ENCODE measurements around the gene SALL4. TPM values are rescaled to one million over a fixed set of nuclear protein-coding genes. Genes with fewer than 3 reads are reported as not detected.

The SALL4 gene
- total RNA-seq = under 1 TPM; 0.12 to 0.19 TPM
- under 1 TPM in 1 of 2 donors, not detected in 1; 0.18 TPM for polyA plus RNA-seq
- long read RNA-seq, donor 1 = 0 reads
- long read RNA-seq, donor 2 = 0 reads

- H3K36me3 ChIP-seq (ENCODE audit: control insufficient read depth in 1 of 2, insufficient read depth in 2 of 2, low read length in 1 of 2) = no peaks in the 10 kb centered on the region
- no peak for DNase-seq
- no peaks in the 10 kb centered on the region for H3K9me3 ChIP-seq (ENCODE audit: control insufficient read depth, low read length)
- no peak within 1 kb of the TSS for H3K27ac ChIP-seq (ENCODE audit: low read depth in 1 of 2, low read length in 2 of 2)
- WGBS, 2 donors = 14 to 17% methylated on average over 30 to 44 of the region's 44 CpGs
- H3K27me3 ChIP-seq (ENCODE audit: control insufficient read depth in 1 of 2, insufficient read depth in 2 of 2, low read length in 1 of 2) = no peaks in the 10 kb centered on the region
- intact Hi-C loops (cut with DNase I) = loop anchor here in 1 of 2 donors (10.0 kb wide), 1 partner anchor 283 kb away; no protein-coding TSS in a partner anchor
- no peak for ATAC-seq (ENCODE audit: low FRiP score)
- H3K4me3 ChIP-seq (ENCODE audit: low read length in 2 of 2) = peak within 1 kb of the TSS in 1 of 2 donors; percentile 3
- no peaks in the 10 kb centered on the region for H3K4me1 ChIP-seq (ENCODE audit: control insufficient read depth in 1 of 2, insufficient read depth in 2 of 2, low read length in 2 of 2)
These were observed at the start of gene SALL4 for GRCh38 chr20:51802170-51802751. Gene SALL4, minus strand, starts transcription at chr20:51802521. Its CDS starts 113 bp downstream, at chr20:51802408.

GRCh38 chr20:51848346-51848745, 46.0 kb upstream of the SALL4 start:
- Histone ChIP-seq H3K36me3 (ENCODE audit: control insufficient read depth in 1 of 2, insufficient read depth in 2 of 2, low read length in 1 of 2) (no peaks in the 10 kb centered on the region), H3K4me3 (ENCODE audit: low read length in 2 of 2) (no peak overlapping the region), H3K27ac (ENCODE audit: low read depth in 1 of 2, low read length in 2 of 2) (no peak overlapping the region), H3K9me3 (ENCODE audit: control insufficient read depth, low read length) (no peaks in the 10 kb centered on the region), H3K27me3 (ENCODE audit: control insufficient read depth in 1 of 2, insufficient read depth in 2 of 2, low read length in 1 of 2) (no peaks in the 10 kb centered on the region), H3K4me1 (ENCODE audit: control insufficient read depth in 1 of 2, insufficient read depth in 2 of 2, low read length in 2 of 2) (no peaks in the 10 kb centered on the region)
- no peak for ATAC-seq (ENCODE audit: low FRiP score)
- intact Hi-C loops (cut with DNase I) = no loop called here
- no peak for DNase-seq
- 52 to 53% methylated on average over 2 of the region's 2 CpGs for WGBS, 2 donors

DNA sequence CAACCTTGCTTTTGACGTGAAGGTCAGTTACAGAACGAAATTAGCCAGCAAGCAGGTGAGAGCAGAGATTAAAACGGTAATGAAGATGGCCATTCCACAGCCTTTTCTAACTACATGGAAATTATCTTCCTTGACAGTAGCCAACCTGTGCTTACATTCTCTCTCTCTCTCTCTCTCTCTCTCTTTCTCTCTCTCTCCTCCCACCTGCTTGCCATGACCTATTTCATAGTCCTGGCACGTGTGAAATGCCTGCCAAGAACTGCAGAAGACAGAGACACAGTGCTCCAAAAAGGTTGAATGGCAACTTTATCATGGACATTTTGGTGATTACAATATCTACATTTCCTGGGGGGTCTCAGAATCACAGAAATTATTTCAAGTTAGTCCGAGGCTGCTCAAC, 38.5 kb upstream of the SALL4 start:
- H3K27me3 ChIP-seq (ENCODE audit: control insufficient read depth in 1 of 2, insufficient read depth in 2 of 2, low read length in 1 of 2) = no peaks in the 10 kb centered on the region
- H3K4me3 ChIP-seq (ENCODE audit: low read length in 2 of 2) = no peak overlapping the region
- H3K4me1 ChIP-seq (ENCODE audit: control insufficient read depth in 1 of 2, insufficient read depth in 2 of 2, low read length in 2 of 2) = no peaks in the 10 kb centered on the region
- intact Hi-C loops (cut with DNase I) = no loop called here
- WGBS, 2 donors = 64 to 70% methylated on average over 5 of the region's 5 CpGs
- DNase-seq (no peak), ATAC-seq (ENCODE audit: low FRiP score) (no peak)
- H3K27ac ChIP-seq (ENCODE audit: low read depth in 1 of 2, low read length in 2 of 2) = no peak overlapping the region
- no peaks in the 10 kb centered on the region for H3K36me3 ChIP-seq (ENCODE audit: control insufficient read depth in 1 of 2, insufficient read depth in 2 of 2, low read length in 1 of 2)
- H3K9me3 ChIP-seq (ENCODE audit: control insufficient read depth, low read length) = no peaks in the 10 kb centered on the region

DNA sequence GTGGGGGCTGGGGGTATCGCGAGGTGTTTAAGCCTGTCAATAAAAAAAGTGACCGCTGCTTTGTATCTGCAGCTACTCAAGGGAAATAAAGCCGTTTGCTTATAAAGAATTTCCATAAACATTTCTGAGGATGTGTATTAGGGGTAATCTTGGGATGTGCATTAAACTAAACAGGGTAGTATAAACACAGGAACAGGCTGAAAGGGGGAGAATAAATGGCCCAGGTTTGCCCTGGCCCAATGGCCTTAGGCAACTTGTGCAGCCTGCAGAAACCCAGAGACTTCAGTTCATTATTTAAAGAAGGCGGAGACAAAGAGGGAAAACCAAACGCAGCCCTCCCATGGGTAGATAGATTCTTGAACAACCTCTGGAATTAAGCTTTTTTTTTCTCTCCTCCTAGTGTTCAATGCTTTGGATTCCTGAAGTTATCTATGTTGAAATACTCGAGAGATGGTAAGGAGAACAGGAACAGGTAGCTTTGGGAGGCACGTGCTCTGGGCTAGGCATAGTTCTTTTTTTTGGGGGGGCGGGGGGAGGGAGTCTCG, 35.6 kb upstream of the SALL4 start:
- ATAC-seq (ENCODE audit: low FRiP score) (no peak), DNase-seq (no peak)
- H3K27me3 ChIP-seq (ENCODE audit: control insufficient read depth in 1 of 2, insufficient read depth in 2 of 2, low read length in 1 of 2) = no peaks in the 10 kb centered on the region
- H3K4me3 ChIP-seq (ENCODE audit: low read length in 2 of 2) = no peak overlapping the region
- intact Hi-C loops (cut with DNase I) = no loop called here
- no peak overlapping the region for H3K27ac ChIP-seq (ENCODE audit: low read depth in 1 of 2, low read length in 2 of 2)
- 56 to 63% methylated on average over 8 to 10 of the region's 10 CpGs for WGBS, 2 donors
- H3K36me3 ChIP-seq (ENCODE audit: control insufficient read depth in 1 of 2, insufficient read depth in 2 of 2, low read length in 1 of 2) = no peaks in the 10 kb centered on the region
- H3K9me3 ChIP-seq (ENCODE audit: control insufficient read depth, low read length) = no peaks in the 10 kb centered on the region
- H3K4me1 ChIP-seq (ENCODE audit: control insufficient read depth in 1 of 2, insufficient read depth in 2 of 2, low read length in 2 of 2) = no peaks in the 10 kb centered on the region

DNA sequence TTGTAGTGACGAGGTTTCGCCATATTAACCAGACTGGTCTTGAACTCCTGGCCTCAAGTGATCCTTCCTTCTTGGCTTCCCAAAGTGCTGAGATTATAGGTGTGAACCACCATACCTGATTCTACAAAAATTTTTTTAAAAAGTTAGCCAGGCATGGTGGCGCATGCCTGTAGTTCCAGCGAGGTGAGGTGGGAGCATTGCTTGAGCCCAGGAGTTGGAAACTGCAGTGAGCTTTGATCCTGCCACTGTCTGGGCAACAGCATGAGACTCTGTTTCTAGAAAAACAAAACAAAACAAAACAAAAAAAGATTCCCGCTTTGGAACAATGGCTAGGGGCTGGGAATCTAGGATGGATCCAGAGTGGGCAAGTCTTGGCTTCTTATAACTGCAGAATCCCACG, 35.1 kb upstream of the SALL4 start:
- no peaks in the 10 kb centered on the region for H3K9me3 ChIP-seq (ENCODE audit: control insufficient read depth, low read length)
- ATAC-seq (ENCODE audit: low FRiP score) = no peak
- no peaks in the 10 kb centered on the region for H3K27me3 ChIP-seq (ENCODE audit: control insufficient read depth in 1 of 2, insufficient read depth in 2 of 2, low read length in 1 of 2)
- 74 to 75% methylated on average over 6 of the region's 6 CpGs for WGBS, 2 donors
- no peak for DNase-seq
- H3K4me3 ChIP-seq (ENCODE audit: low read length in 2 of 2) = no peak overlapping the region
- no peaks in the 10 kb centered on the region for H3K36me3 ChIP-seq (ENCODE audit: control insufficient read depth in 1 of 2, insufficient read depth in 2 of 2, low read length in 1 of 2)
- no peaks in the 10 kb centered on the region for H3K4me1 ChIP-seq (ENCODE audit: control insufficient read depth in 1 of 2, insufficient read depth in 2 of 2, low read length in 2 of 2)
- intact Hi-C loops (cut with DNase I) = no loop called here
- no peak overlapping the region for H3K27ac ChIP-seq (ENCODE audit: low read depth in 1 of 2, low read length in 2 of 2)

DNA sequence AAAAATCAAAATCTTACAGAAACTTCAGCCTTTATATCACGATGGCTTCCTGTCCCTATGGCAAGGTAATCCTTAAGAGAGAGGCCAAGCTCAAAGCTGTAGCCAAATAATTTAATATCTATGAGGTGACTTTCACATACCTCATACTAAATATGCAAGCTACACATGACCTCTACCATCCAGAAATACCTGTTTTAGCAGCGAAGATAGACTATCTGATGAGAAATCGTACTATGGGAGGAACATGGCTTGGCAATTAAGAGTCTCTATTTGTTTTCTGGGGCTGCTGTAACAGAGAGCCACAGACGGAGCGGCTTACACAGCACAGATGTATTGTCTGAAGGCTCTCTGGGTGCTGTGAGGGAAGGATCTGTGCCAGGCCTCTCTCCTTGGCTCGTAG, 31.0 kb upstream of the SALL4 start:
- no peak for ATAC-seq (ENCODE audit: low FRiP score)

GRCh38 chr20:51832276-51832675, 30.0 kb upstream of the SALL4 start:
- Histone ChIP-seq H3K4me3 (ENCODE audit: low read length in 2 of 2) (no peak overlapping the region), H3K27me3 (ENCODE audit: control insufficient read depth in 1 of 2, insufficient read depth in 2 of 2, low read length in 1 of 2) (no peaks in the 10 kb centered on the region), H3K9me3 (ENCODE audit: control insufficient read depth, low read length) (no peaks in the 10 kb centered on the region), H3K27ac (ENCODE audit: low read depth in 1 of 2, low read length in 2 of 2) (no peak overlapping the region), H3K4me1 (ENCODE audit: control insufficient read depth in 1 of 2, insufficient read depth in 2 of 2, low read length in 2 of 2) (no peaks in the 10 kb centered on the region), H3K36me3 (ENCODE audit: control insufficient read depth in 1 of 2, insufficient read depth in 2 of 2, low read length in 1 of 2) (no peaks in the 10 kb centered on the region)
- no peak for ATAC-seq (ENCODE audit: low FRiP score)
- no peak for DNase-seq
- WGBS, 2 donors = 66 to 67% methylated on average over 3 of the region's 3 CpGs
- intact Hi-C loops (cut with DNase I) = no loop called here

More for the DNA sequence above, 31.0 kb upstream of the SALL4 start:
- no peak for DNase-seq
- Histone ChIP-seq H3K4me1 (ENCODE audit: control insufficient read depth in 1 of 2, insufficient read depth in 2 of 2, low read length in 2 of 2) (no peaks in the 10 kb centered on the region), H3K9me3 (ENCODE audit: control insufficient read depth, low read length) (no peaks in the 10 kb centered on the region), H3K4me3 (ENCODE audit: low read length in 2 of 2) (no peak overlapping the region), H3K36me3 (ENCODE audit: control insufficient read depth in 1 of 2, insufficient read depth in 2 of 2, low read length in 1 of 2) (no peaks in the 10 kb centered on the region), H3K27ac (ENCODE audit: low read depth in 1 of 2, low read length in 2 of 2) (no peak overlapping the region), H3K27me3 (ENCODE audit: control insufficient read depth in 1 of 2, insufficient read depth in 2 of 2, low read length in 1 of 2) (no peaks in the 10 kb centered on the region)
- WGBS, 2 donors = 84 to 91% methylated on average over 6 of the region's 6 CpGs
- intact Hi-C loops (cut with DNase I) = no loop called here

DNA sequence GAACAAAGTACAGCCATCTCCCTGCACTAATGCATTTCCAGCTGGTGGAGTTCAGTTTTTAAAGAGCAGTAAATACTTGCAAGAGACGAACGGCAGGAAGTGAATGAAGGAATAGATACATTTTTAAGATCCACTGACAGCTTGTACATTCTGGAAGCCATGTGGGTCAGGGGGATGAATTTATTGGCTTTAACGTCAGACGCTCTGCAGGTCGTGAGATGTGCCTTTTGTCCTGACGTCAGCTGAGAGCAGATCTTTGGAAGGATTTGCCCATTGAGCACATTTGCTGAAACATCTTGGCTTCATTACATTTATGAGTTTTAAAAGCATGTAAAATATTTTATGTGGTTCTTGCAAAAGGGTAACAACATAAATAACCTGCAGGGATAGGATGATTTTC, 29.5 kb upstream of the SALL4 start:
- no peaks in the 10 kb centered on the region for H3K9me3 ChIP-seq (ENCODE audit: control insufficient read depth, low read length)
- no peak for ATAC-seq (ENCODE audit: low FRiP score)
- WGBS, 2 donors = 31 to 43% methylated on average over 6 of the region's 6 CpGs
- no peaks in the 10 kb centered on the region for H3K27me3 ChIP-seq (ENCODE audit: control insufficient read depth in 1 of 2, insufficient read depth in 2 of 2, low read length in 1 of 2)
- no peak for DNase-seq
- H3K27ac ChIP-seq (ENCODE audit: low read depth in 1 of 2, low read length in 2 of 2) = no peak overlapping the region
- H3K36me3 ChIP-seq (ENCODE audit: control insufficient read depth in 1 of 2, insufficient read depth in 2 of 2, low read length in 1 of 2) = no peaks in the 10 kb centered on the region
- H3K4me1 ChIP-seq (ENCODE audit: control insufficient read depth in 1 of 2, insufficient read depth in 2 of 2, low read length in 2 of 2) = no peaks in the 10 kb centered on the region
- H3K4me3 ChIP-seq (ENCODE audit: low read length in 2 of 2) = no peak overlapping the region
- intact Hi-C loops (cut with DNase I) = no loop called here

DNA sequence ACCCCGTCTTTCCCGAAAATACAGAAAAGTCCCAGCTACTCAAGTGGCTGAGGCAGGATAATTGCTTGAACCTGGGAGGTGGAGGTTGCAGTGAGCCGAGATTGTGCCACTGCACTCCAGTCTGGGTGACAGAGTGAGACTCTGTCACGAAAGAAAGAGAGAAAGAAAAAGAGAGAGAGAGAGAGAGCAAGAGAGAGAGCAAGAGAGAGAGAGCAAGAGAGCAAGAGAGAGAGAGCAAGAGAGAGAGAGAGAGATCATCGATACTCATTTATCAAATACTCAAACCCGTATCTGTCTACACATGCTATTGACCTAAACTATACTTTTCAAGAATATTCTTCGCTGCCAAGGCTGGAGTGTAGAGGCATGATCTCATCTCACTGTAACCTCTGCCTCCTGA, 28.2 kb upstream of the SALL4 start:
- intact Hi-C loops (cut with DNase I) = no loop called here
- Histone ChIP-seq H3K27ac (ENCODE audit: low read depth in 1 of 2, low read length in 2 of 2) (no peak overlapping the region), H3K9me3 (ENCODE audit: control insufficient read depth, low read length) (no peaks in the 10 kb centered on the region), H3K27me3 (ENCODE audit: control insufficient read depth in 1 of 2, insufficient read depth in 2 of 2, low read length in 1 of 2) (no peaks in the 10 kb centered on the region), H3K4me1 (ENCODE audit: control insufficient read depth in 1 of 2, insufficient read depth in 2 of 2, low read length in 2 of 2) (no peaks in the 10 kb centered on the region), H3K36me3 (ENCODE audit: control insufficient read depth in 1 of 2, insufficient read depth in 2 of 2, low read length in 1 of 2) (no peaks in the 10 kb centered on the region), H3K4me3 (ENCODE audit: low read length in 2 of 2) (no peak overlapping the region)
- DNase-seq (no peak), ATAC-seq (ENCODE audit: low FRiP score) (no peak)
- 82 to 88% methylated on average over 7 of the region's 7 CpGs for WGBS, 2 donors
